ENCODE measurements around the gene NDUFS2.
A peak's percentile ranks its signal among the peaks of the same experiment; 100 is the strongest.

NDUFS2 gene

DNA sequence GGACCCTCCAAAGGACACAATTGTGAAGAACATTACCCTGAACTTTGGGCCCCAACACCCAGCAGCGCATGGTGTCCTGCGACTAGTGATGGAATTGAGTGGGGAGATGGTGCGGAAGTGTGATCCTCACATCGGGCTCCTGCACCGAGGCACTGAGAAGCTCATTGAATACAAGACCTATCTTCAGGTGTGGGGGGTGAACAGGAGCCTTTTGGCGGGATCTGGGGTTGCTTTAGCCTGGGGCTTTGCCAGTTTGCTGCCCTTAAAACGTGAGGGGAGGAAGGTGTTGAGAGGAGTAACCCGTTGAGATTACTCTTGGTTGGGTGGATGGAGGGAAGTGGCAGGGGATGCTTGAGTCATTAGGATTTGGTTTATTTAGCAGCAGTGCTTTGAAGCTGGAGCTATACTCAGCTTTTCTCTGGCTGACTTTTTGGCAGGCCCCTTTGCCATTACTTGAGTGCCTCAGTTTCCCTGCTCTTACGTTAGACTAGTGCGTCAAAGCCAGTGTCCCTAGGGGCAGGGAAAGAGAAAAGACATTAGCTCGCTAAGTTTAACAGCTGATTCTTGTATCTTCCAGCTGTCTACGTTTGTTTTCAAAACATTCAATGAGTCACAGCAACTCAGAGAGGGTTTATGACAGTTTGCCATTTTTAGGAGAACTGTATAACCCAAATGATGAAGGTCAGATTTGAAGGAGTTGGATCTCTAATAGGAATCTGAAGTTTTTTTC lies 4.4 kb downstream of the NDUFS2 start:
- Histone ChIP-seq H3K27me3 (ENCODE audit: insufficient read depth, low read depth, severe bottlenecking) (no peaks in the 10 kb centered on the region), H3K36me3 (peaks cover 65% of the 10 kb centered on the region), H3K9me3 (ENCODE audit: severe bottlenecking) (no peaks in the 10 kb centered on the region), H3K27ac (no peak overlapping the region), H3K4me3 (ENCODE audit: low read depth, low read length) (no peak overlapping the region)
- DNase-seq = no peak
- TF ChIP-seq, protein P1, sequence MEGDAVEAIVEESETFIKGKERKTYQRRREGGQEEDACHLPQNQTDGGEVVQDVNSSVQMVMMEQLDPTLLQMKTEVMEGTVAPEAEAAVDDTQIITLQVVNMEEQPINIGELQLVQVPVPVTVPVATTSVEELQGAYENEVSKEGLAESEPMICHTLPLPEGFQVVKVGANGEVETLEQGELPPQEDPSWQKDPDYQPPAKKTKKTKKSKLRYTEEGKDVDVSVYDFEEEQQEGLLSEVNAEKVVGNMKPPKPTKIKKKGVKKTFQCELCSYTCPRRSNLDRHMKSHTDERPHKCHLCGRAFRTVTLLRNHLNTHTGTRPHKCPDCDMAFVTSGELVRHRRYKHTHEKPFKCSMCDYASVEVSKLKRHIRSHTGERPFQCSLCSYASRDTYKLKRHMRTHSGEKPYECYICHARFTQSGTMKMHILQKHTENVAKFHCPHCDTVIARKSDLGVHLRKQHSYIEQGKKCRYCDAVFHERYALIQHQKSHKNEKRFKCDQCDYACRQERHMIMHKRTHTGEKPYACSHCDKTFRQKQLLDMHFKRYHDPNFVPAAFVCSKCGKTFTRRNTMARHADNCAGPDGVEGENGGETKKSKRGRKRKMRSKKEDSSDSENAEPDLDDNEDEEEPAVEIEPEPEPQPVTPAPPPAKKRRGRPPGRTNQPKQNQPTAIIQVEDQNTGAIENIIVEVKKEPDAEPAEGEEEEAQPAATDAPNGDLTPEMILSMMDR (IDR thresholded peaks at IDR 0.05; ENCODE audit: low read depth, low read length) = no peak

DNA sequence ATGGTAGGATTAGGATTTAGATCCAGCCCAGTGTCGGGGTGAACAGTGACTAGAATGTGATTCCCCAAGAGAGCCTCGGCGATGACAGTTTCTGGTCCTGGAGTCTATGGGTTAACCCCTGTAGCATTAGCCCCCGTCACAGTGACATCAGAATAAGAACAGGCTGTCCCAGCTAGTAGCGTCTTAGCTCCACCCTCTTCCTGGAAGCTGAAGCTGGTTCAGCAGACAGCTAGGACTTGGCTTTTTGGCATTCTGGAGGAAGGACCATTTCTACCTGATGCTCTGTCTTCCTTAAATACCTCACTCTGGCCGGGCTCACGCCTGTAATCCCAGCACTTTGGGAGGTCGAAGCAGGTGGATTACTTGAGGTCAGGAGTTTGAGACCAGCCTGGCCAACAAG lies 5.0 kb downstream of the NDUFS2 start:
- peaks cover 71% of the 10 kb centered on the region for H3K36me3 ChIP-seq
- no peaks in the 10 kb centered on the region for H3K27me3 ChIP-seq (ENCODE audit: insufficient read depth, low read depth, severe bottlenecking)
- no peak overlapping the region for H3K27ac ChIP-seq
- no peak overlapping the region for H3K4me3 ChIP-seq (ENCODE audit: low read depth, low read length)
- no peak for DNase-seq
- no peaks in the 10 kb centered on the region for H3K9me3 ChIP-seq (ENCODE audit: severe bottlenecking)
- TF ChIP-seq, protein P1 (IDR thresholded peaks at IDR 0.05; ENCODE audit: low read depth, low read length) = no peak

DNA sequence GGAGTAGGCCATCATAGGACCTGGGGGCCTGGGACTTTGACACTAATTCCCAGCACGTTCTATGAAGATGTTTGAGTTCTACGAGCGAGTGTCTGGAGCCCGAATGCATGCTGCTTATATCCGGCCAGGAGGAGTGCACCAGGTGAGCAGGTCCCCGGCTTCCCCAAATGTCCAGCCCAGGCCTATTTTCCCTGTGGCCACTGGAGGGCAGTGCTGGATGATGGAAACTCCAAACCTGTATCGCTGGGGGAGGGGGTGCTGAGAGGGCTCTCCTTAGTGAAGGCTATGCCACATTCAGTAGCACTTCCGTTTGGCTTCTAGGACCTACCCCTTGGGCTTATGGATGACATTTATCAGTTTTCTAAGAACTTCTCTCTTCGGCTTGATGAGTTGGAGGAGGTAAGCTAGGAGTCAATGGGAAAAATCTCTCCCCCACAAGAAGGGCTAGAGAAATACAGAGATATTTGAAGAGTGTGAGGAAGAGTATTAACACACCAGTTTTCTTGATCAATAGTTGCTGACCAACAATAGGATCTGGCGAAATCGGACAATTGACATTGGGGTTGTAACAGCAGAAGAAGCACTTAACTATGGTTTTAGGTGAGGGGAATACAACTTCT lies 7.7 kb downstream of the NDUFS2 start:
- peak; percentile 95 for DNase-seq
- Histone ChIP-seq H3K27me3 (ENCODE audit: insufficient read depth, low read depth, severe bottlenecking) (no peaks in the 10 kb centered on the region), H3K36me3 (peaks cover 83% of the 10 kb centered on the region), H3K4me3 (ENCODE audit: low read depth, low read length) (no peak overlapping the region), H3K27ac (no peak overlapping the region), H3K9me3 (ENCODE audit: severe bottlenecking) (no peaks in the 10 kb centered on the region)
- TF ChIP-seq, protein P1 (IDR thresholded peaks at IDR 0.05; ENCODE audit: low read depth, low read length) = peak; percentile 98

DNA sequence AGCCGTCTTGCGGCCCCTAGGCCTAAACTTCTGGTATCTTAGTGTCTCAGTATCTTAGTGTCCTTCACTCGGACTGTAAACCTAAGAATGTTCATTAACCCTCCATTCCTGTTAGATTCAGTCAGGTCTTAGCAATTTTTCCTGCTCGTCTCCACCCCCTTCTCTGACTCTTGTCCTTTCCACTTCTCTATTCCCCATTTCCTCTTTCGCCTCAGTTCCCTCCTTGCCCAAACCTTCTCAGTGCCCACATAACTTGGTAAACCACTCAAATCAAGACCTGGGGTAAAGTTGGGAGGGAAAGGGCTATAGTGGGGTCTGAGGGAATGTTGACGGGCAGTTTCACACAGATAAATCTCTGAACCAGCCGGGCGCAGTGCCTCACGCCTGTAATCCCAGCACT lies 12.2 kb downstream of the NDUFS2 start:
- H3K27me3 ChIP-seq (ENCODE audit: insufficient read depth, low read depth, severe bottlenecking) = no peaks in the 10 kb centered on the region
- TF ChIP-seq, protein P1 (IDR thresholded peaks at IDR 0.05; ENCODE audit: low read depth, low read length) = no peak
- no peak for DNase-seq
- no peak overlapping the region for H3K27ac ChIP-seq
- peaks cover 57% of the 10 kb centered on the region for H3K36me3 ChIP-seq
- no peaks in the 10 kb centered on the region for H3K9me3 ChIP-seq (ENCODE audit: severe bottlenecking)
- H3K4me3 ChIP-seq (ENCODE audit: low read depth, low read length) = no peak overlapping the region

DNA sequence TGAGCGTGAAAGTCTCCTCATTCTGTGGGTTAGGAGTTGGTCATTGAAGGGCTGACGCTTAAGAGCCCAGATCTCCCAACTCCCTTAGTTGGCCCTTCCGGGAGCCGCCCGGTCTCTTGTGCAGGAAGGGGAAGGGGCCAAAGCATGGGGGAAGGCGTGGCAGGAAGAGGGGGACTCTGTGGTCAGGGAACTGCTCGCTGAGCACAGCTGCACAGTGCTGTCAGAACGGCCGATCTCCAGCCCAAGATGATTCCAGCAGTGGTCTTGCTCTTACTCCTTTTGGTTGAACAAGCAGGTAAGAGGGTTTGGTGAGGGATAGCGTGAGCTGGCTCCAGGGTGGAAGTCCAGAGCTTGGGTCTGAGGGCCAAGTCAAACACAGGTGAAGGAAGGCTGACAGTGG lies 12.9 kb downstream of the NDUFS2 start, which contains the start of gene FCER1G:
FCER1G (plus strand) TSS at position 220 of the 400 bp plus-strand sequence; CDS start at position 247, 27 bp downstream.
- peaks cover 50% of the 10 kb centered on the region for H3K36me3 ChIP-seq
- H3K4me3 ChIP-seq (ENCODE audit: low read depth, low read length) = no peak within 1 kb of the TSS
- TF ChIP-seq, protein P1 (IDR thresholded peaks at IDR 0.05; ENCODE audit: low read depth, low read length) = no peak
- H3K9me3 ChIP-seq (ENCODE audit: severe bottlenecking) = no peaks in the 10 kb centered on the region
- no peak for DNase-seq
- no peaks in the 10 kb centered on the region for H3K27me3 ChIP-seq (ENCODE audit: insufficient read depth, low read depth, severe bottlenecking)
- H3K27ac ChIP-seq = no peak within 1 kb of the TSS
